H1 (cell line): ENCODE results near the gene GRP. TPM values are rescaled to one million over a fixed set of nuclear protein-coding genes. Genes with fewer than 3 reads are reported as not detected.

Source experiments
- CHD1 ChIP-seq: IDR thresholded peaks from 2 replicates; pipeline ENCODE4 v1.6.1; 2012; ENCODE audit warnings: low read depth, low read length, improper control_type of control experiment
- CHD7 ChIP-seq: fragments of 300-600 bp; sonication (generic); IDR thresholded peaks from 2 replicates; pipeline ENCODE4 v1.7.1; 2012; ENCODE audit warnings: low read length, moderate library complexity, mild to moderate bottlenecking, inconsistent platforms; ENCODE audit not compliant: insufficient replicate concordance
- JUN ChIP-seq: IDR thresholded peaks from 2 replicates; pipeline ENCODE4 v1.6.1; 2011; ENCODE audit warnings: low read depth, mild to moderate bottlenecking, improper control_type of control experiment, low read length
- SRF ChIP-seq: IDR thresholded peaks from 2 replicates; pipeline ENCODE4 v1.6.1; 2011; ENCODE audit warnings: mild to moderate bottlenecking, low read depth, low read length, moderate library complexity
- polyA plus RNA-seq, 7 experiments: library from polyadenylated mRNA; depleted of rRNA in 3 of 7; stranded (reverse) in 5 of 7; unstranded in 2 of 7; fragments of >200 nt in 5 of 7; fragments of 200-250 nt in 2 of 7; gene quantifications; 1 replicate in 5 of 7; 2 replicates in 1 of 7; 4 replicates in 1 of 7; pipeline versions ENCODE4 v1.2.1 to v1.2.3, GENCODE V29; 2011 to 2013; ENCODE audit warnings: missing spikeins in 2 of 7, mixed read lengths in 2 of 7
- total RNA-seq: library from RNA; stranded (reverse); fragmentation: NEBNext Ultra II Directional; extraction: Animal tissue kit (Norgen Biotek cat#: 25700); gene quantifications from 2 replicates; pipeline ENCODE4 v1.2.1, GENCODE V29; 2021

GRP gene
- total and polyA plus RNA-seq, 2 of the 8 experiments (the other 6 are each of a cell fraction or from before 2014, with no cell fraction given) = not detected

- no peak for TF ChIP-seq CHD7
- no peak for TF ChIP-seq JUN
- TF ChIP-seq SRF = no peak
- TF ChIP-seq CHD1 = no peak
Observed at GRCh38 chr18:59229191-59229590, 9.2 kb downstream of the GRP start (continued).
